Retinal pigment epithelial cell (primary cell): ENCODE measurements around the gene GAL.

ENCODE experiments used
- DNase-seq: peaks from one replicate; pipeline ENCODE4 v3.0.0-alpha.2; 2010; ENCODE audit warnings: low read depth
- H3K4me3 ChIP-seq: 2 replicates; pipeline ENCODE4 v1.5.1; 2011; ENCODE audit warnings: mild to moderate bottlenecking, low read length, control low read depth, moderate library complexity
- CTCF ChIP-seq: conservative IDR thresholded peaks from 2 replicates; pipeline ENCODE4 v1.5.1; 2011; ENCODE audit warnings: low read depth, low read length, control low read depth, inconsistent platforms

The GAL gene

GRCh38 chr11:68673991-68674390 is 10.4 kb upstream of the GAL start:
- no peak overlapping the region for H3K4me3 ChIP-seq
- DNase-seq: no peak
- TF ChIP-seq CTCF: no peak

GRCh38 chr11:68674461-68674860 is 9.9 kb upstream of the GAL start:
- no peak overlapping the region for H3K4me3 ChIP-seq
- DNase-seq: no peak
- no peak for TF ChIP-seq CTCF

GRCh38 chr11:68677432-68677831 is 6.9 kb upstream of the GAL start:
- H3K4me3 ChIP-seq: no peak overlapping the region
- DNase-seq: peak; percentile 41
- TF ChIP-seq CTCF: no peak

GRCh38 chr11:68678031-68678441 is 6.3 kb upstream of the GAL start:
- DNase-seq: no peak
- H3K4me3 ChIP-seq: no peak overlapping the region
- TF ChIP-seq CTCF: no peak

- no peak for DNase-seq
- no peak for TF ChIP-seq CTCF
- no peak overlapping the region for H3K4me3 ChIP-seq
Observed at GRCh38 chr11:68680541-68681231, 3.7 kb upstream of the GAL start.

- no peak overlapping the region for H3K4me3 ChIP-seq
- no peak for DNase-seq
- TF ChIP-seq CTCF: no peak
Observed at GRCh38 chr11:68682531-68682961, 1.8 kb upstream of the GAL start.

GRCh38 chr11:68683121-68683520 is 1.2 kb upstream of the GAL start:
- no peak for TF ChIP-seq CTCF
- no peak for DNase-seq
- no peak overlapping the region for H3K4me3 ChIP-seq
